GM12874 (cell line): ENCODE data around the gene C3orf38.

ENCODE experiments used
- TF ChIP-seq, protein P1 (sequence below): IDR thresholded peaks from 2 replicates; pipeline ENCODE4 v1.5.1; 2011; ENCODE audit warnings: low read depth, mild to moderate bottlenecking, control low read depth, low read length, moderate library complexity; ENCODE audit not compliant: insufficient read depth

The C3orf38 gene

GRCh38 chr3:88147261-88147660, 2.5 kb upstream of the C3orf38 start:
- TF ChIP-seq, protein P1, sequence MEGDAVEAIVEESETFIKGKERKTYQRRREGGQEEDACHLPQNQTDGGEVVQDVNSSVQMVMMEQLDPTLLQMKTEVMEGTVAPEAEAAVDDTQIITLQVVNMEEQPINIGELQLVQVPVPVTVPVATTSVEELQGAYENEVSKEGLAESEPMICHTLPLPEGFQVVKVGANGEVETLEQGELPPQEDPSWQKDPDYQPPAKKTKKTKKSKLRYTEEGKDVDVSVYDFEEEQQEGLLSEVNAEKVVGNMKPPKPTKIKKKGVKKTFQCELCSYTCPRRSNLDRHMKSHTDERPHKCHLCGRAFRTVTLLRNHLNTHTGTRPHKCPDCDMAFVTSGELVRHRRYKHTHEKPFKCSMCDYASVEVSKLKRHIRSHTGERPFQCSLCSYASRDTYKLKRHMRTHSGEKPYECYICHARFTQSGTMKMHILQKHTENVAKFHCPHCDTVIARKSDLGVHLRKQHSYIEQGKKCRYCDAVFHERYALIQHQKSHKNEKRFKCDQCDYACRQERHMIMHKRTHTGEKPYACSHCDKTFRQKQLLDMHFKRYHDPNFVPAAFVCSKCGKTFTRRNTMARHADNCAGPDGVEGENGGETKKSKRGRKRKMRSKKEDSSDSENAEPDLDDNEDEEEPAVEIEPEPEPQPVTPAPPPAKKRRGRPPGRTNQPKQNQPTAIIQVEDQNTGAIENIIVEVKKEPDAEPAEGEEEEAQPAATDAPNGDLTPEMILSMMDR = no peak

GRCh38 chr3:88148651-88149050, 1.1 kb upstream of the C3orf38 start:
- TF ChIP-seq, protein P1 = no peak

DNA sequence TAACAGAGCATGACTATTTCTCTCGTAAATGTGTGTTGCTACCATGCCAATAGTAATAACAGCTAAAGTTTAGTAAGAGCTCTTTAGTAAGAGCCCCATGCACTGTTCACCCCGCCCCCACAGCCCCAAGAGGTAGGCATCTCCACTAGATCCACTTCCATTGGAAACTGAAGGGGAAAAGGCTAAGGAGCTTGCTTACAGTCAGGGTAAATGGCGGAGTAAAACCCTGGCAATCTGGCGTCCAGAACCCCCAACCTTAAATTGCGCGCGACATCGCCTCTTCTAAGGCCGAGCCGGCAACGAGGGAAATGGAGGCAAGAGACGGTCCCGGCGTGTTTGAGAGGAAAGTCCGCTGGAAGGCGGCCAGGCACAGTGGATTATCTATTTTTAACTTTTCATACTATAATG, 654 bp upstream of the C3orf38 start:
- TF ChIP-seq, protein P1 = no peak

- TF ChIP-seq, protein P1 = no peak
Observed at GRCh38 chr3:88150371-88150770, 612 bp downstream of the C3orf38 start.

GRCh38 chr3:88150806-88151205, 1.0 kb downstream of the C3orf38 start:
- TF ChIP-seq, protein P1 = no peak

DNA sequence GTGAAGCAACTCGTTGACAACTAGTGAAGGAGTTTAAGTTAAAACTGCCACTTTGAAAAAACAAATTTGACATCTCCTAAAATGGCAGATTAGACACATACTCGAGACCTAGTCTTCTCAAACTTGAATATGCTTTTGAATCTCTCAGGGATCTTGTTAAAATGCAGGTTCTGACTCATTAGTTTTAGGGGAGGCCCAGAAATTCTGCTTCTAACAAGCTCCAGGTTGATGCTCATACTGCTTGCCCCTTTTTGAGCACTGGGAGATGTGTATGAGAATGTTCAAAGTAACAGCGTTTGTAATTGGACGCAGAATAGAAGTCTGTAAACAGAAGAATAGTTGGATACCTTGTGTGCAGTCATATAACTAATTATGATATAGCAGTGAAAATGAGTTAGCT, 1.6 kb downstream of the C3orf38 start:
- TF ChIP-seq, protein P1 = no peak

- TF ChIP-seq, protein P1 = no peak
Observed at GRCh38 chr3:88152841-88153240, 3.1 kb downstream of the C3orf38 start.
